Endothelial cell of umbilical vein (primary cell): ENCODE data around the gene GALNT10. TPM values are rescaled to one million over a fixed set of nuclear protein-coding genes. Genes with fewer than 3 reads are reported as not detected.

Source experiments
- BruUV-seq: library from RNA; stranded (reverse); fragments of 400-500 nt; replicated peaks from 2 replicates; lab custom pipeline; 2021; lab: Mats Ljungman, UMichigan
- CTCF ChIA-PET: fragments of 300-600, 350-600 bp; sonication (Branson Sonifier 250); formaldehyde crosslinking; loops from one replicate; lab custom pipeline; 2021; ENCODE audit warnings: antibody characterized with exemption, inconsistent platforms; lab: Charles Lee
- POLR2A ChIA-PET: fragments of 300-600, 350-600 bp; sonication (Branson Sonifier 250); formaldehyde crosslinking; loops from one replicate; lab custom pipeline; 2021; ENCODE audit warnings: antibody characterized with exemption, inconsistent platforms; lab: Charles Lee
- DNase-seq: peaks from one replicate; pipeline ENCODE4 v3.0.0-alpha.2; 2011; ENCODE audit warnings: low read depth, low spot score
- FAIRE-seq: peaks from 2 replicates; lab custom pipeline; 2011; peaks lifted over from hg19 to GRCh38; lab: Jason Lieb, UNC
- H2AFZ ChIP-seq: 2 replicates; pipeline ENCODE4 v1.6.0; 2012; ENCODE audit warnings: low read depth, low read length, control low read depth, inconsistent platforms
- H3K27ac ChIP-seq: 2 replicates; pipeline ENCODE4 v1.5.1; 2011; ENCODE audit warnings: low read depth, mild to moderate bottlenecking, control low read depth, low read length, moderate library complexity; ENCODE audit not compliant: insufficient read depth
- H3K27me3 ChIP-seq, 2 experiments: 2 replicates each; pipeline versions ENCODE4 v1.6.0 to v1.6.1; 2011; ENCODE audit warnings: low read length in 2 of 2, mixed read lengths in 1 of 2; ENCODE audit not compliant: control insufficient read depth in 2 of 2, insufficient read depth in 2 of 2
- H3K36me3 ChIP-seq, 2 experiments: 2 replicates in 1 of 2; 3 replicates in 1 of 2; pipeline ENCODE4 v1.5.1; 2011; ENCODE audit warnings: low read length in 2 of 2, mild to moderate bottlenecking in 1 of 2, moderate library complexity in 1 of 2; ENCODE audit not compliant: control insufficient read depth in 2 of 2, insufficient read depth in 2 of 2; ENCODE audit errors: extremely low read depth in 1 of 2
- H3K4me1 ChIP-seq: 3 replicates; pipeline ENCODE4 v1.5.1; 2011; ENCODE audit warnings: mild to moderate bottlenecking, low read length; ENCODE audit not compliant: control insufficient read depth, insufficient read depth; ENCODE audit errors: extremely low read depth
- H3K4me2 ChIP-seq: 2 replicates; pipeline ENCODE4 v1.6.1; 2011; ENCODE audit warnings: low read length, control low read depth, mixed read lengths; ENCODE audit not compliant: insufficient read depth
- H3K4me3 ChIP-seq, 3 experiments: fragments of 200-600 bp in 1 of 3; sonication (generic), shearing (Covaris generic) in 1 of 3; replicated peaks in 1 of 3; 2 replicates each; pipeline ENCODE4 v1.5.1; 2011 to 2016; ENCODE audit warnings: control low read depth in 3 of 3, low read length in 3 of 3, mild to moderate bottlenecking in 2 of 3, inconsistent platforms in 1 of 3, low read depth in 1 of 3, moderate library complexity in 1 of 3; ENCODE audit not compliant: insufficient read depth in 1 of 3
- H3K79me2 ChIP-seq: 2 replicates; pipeline ENCODE4 v1.6.0; 2012; ENCODE audit warnings: low read length, inconsistent platforms; ENCODE audit not compliant: control insufficient read depth, insufficient read depth
- H3K9ac ChIP-seq: replicated peaks from 2 replicates; pipeline ENCODE3; 2011; ENCODE audit warnings: low read length, control low read depth; ENCODE audit not compliant: insufficient read depth; ENCODE audit errors: extremely low read depth
- H3K9me1 ChIP-seq: replicated peaks from 3 replicates; pipeline ENCODE4 v1.6.0; 2011; ENCODE audit warnings: mild to moderate bottlenecking, low read length; ENCODE audit not compliant: control insufficient read depth, insufficient read depth; ENCODE audit errors: extremely low read depth
- H3K9me3 ChIP-seq: replicated peaks from 2 replicates; pipeline ENCODE4 v1.5.1; 2012; ENCODE audit warnings: low read length, inconsistent platforms; ENCODE audit not compliant: control insufficient read depth, insufficient read depth
- H4K20me1 ChIP-seq: replicated peaks from 2 replicates; pipeline ENCODE3; 2011; ENCODE audit warnings: mild to moderate bottlenecking, low read length; ENCODE audit not compliant: control insufficient read depth, insufficient read depth; ENCODE audit errors: extremely low read depth
- EZH2 ChIP-seq: IDR thresholded peaks from 2 replicates; pipeline ENCODE4 v1.6.1; 2012; ENCODE audit warnings: borderline replicate concordance, low read depth, mild to moderate bottlenecking, moderate library complexity, low read length, inconsistent platforms; ENCODE audit not compliant: severe bottlenecking
- FOS ChIP-seq: IDR thresholded peaks from 2 replicates; pipeline ENCODE4 v1.6.1; 2011; ENCODE audit warnings: mild to moderate bottlenecking, low read length, moderate library complexity, borderline replicate concordance; ENCODE audit not compliant: insufficient read depth
- GATA2 ChIP-seq: IDR thresholded peaks from 2 replicates; pipeline ENCODE4 v1.7.0; 2011; ENCODE audit warnings: low read depth, mild to moderate bottlenecking, moderate library complexity, mixed read lengths, low read length; ENCODE audit not compliant: insufficient read length, insufficient read depth
- JUN ChIP-seq: IDR thresholded peaks from 2 replicates; pipeline ENCODE4 v1.6.1; 2011; ENCODE audit warnings: borderline replicate concordance, low read depth; ENCODE audit not compliant: insufficient read length, insufficient read depth
- MAX ChIP-seq: IDR thresholded peaks from 2 replicates; pipeline ENCODE4 v1.6.1; 2011; ENCODE audit not compliant: insufficient read depth, insufficient read length
- MYC ChIP-seq: IDR thresholded peaks from one replicate; pipeline ENCODE4 v1.6.1; 2011; ENCODE audit warnings: mild to moderate bottlenecking, low read depth, low read length
- POLR2A ChIP-seq: IDR thresholded peaks from 2 replicates; pipeline ENCODE4 v1.6.1; 2012; ENCODE audit warnings: low read depth, mild to moderate bottlenecking, control low read depth, low read length
- POLR2AphosphoS5 ChIP-seq: IDR thresholded peaks from 2 replicates; pipeline ENCODE4 v1.6.1; 2012; ENCODE audit warnings: low read depth, mild to moderate bottlenecking, control low read depth, low read length, moderate library complexity; ENCODE audit not compliant: insufficient read depth
- dilution Hi-C: fragments of 300-500 bp; cut with MboI; formaldehyde crosslinking; loops from one replicate; pipeline ENCODE4 v1.15.0; 2019; ENCODE audit warnings: low sequenced_read_pairs; ENCODE audit not compliant: extremely low pct_ligation_motif_present
- intact Hi-C: fragments of 100-400 bp; cut with micrococcal nuclease; formaldehyde crosslinking; loops from one replicate; pipeline ENCODE4 v1.10.0; 2022
- polyA plus RNA-seq, 4 experiments: library from polyadenylated mRNA; depleted of rRNA in 3 of 4; stranded (reverse) in 3 of 4; unstranded in 1 of 4; fragments of >200 nt; gene quantifications; 2 replicates each; pipeline versions ENCODE4 v1.2.1 to v1.2.3, GENCODE V29; 2011 to 2012; ENCODE audit warnings: missing spikeins in 1 of 4
- total RNA-seq: library from RNA; stranded (reverse); gene quantifications from 2 replicates; pipeline ENCODE4 v1.2.3, GENCODE V29; 2021
- TF ChIP-seq, protein P1 (sequence below), 2 donors: IDR thresholded peaks; 1 replicate in 1 of 2; 2 replicates in 1 of 2; pipeline ENCODE4 v1.5.1; 2011; ENCODE audit warnings: low read length in 2 of 2, mild to moderate bottlenecking in 2 of 2, moderate library complexity in 2 of 2, control low read depth in 1 of 2, inconsistent platforms in 1 of 2, low read depth in 1 of 2; ENCODE audit not compliant: insufficient read depth in 1 of 2; ENCODE audit errors: extremely low read depth in 1 of 2

GALNT10 gene
- total and polyA plus RNA-seq, 2 donors (not counting 3 experiments of a cell fraction or from before 2014, with no cell fraction given) = 70.2 to 77.6 TPM

DNA sequence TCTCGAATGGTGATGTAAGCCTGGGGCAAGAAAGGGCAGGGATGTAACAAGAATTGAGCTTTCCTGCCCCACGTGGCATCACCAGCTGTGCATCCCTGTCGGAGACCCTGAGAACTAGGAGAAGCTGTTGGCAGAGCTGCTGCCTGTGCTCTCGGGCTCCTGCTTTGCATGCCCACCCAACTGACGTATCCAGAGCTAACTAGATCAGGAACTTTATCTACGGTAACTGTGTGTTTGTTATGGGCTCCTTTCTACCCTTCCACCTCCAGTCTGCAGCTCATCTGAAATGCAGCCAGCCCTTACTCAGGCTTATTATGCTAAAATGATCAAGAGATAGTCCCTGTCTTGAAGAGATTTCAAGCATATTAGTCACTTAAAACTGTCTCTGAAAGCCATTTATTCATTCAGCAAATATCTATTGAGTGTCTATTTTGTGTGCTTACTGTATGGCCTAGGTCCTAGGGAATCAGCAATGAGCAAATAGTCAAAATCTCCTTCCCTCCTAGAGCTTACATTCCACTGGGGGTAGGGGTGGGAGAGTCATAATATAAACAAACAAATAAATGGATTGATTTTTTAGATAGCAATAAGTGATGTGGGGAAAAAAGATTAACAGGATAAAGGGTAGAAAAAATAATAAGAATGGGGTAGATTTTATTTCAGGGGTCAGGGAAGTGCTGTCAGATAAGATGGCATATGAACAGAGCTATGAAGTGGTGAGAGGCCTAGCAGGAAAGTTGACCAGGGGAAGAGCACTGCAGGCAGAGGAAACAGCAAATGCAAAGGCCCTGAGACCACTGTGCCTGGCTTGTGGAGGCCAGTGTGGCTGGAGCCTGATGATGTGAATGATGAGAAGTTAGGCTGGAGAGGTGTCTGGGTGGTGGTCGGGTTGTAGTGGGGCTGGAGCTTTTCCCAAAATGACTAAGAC lies 118.2 kb downstream of the GALNT10 start:
- CTCF ChIA-PET = interaction anchor here (0.7 to 1.4 kb wide), 11 partner anchors 9 to 128 kb away, joined by 3 to 7 read pairs (median 3); no protein-coding TSS in a partner anchor
- peak; percentile 45 for DNase-seq
- Histone ChIP-seq H3K9ac (peak overlapping the region; percentile 24), H4K20me1 (no peaks in the 10 kb centered on the region), H3K4me1 (peaks cover 37% of the 10 kb centered on the region), H3K9me3 (no peaks in the 10 kb centered on the region), H3K9me1 (no peaks in the 10 kb centered on the region), H3K27ac (peak overlapping the region; percentile 72), H2AFZ (no peak overlapping the region), H3K4me2 (peak overlapping the region; percentile 61), H3K27me3 (no peaks in the 10 kb centered on the region), H3K4me3 (no peak overlapping the region), H3K36me3 (no peaks in the 10 kb centered on the region), H3K79me2 (no peaks in the 10 kb centered on the region)
- no TSS peak for BruUV-seq
- intact Hi-C loops (loop anchor here (1.0 to 5.0 kb wide), 3 partner anchors 21 to 116 kb away; partner anchors contain the start of gene GALNT10), dilution Hi-C loops (no loop called here)
- TF ChIP-seq MAX = no peak
- TF ChIP-seq JUN = no peak
- no peak for TF ChIP-seq GATA2
- no peak for TF ChIP-seq EZH2
- TF ChIP-seq, protein P1, sequence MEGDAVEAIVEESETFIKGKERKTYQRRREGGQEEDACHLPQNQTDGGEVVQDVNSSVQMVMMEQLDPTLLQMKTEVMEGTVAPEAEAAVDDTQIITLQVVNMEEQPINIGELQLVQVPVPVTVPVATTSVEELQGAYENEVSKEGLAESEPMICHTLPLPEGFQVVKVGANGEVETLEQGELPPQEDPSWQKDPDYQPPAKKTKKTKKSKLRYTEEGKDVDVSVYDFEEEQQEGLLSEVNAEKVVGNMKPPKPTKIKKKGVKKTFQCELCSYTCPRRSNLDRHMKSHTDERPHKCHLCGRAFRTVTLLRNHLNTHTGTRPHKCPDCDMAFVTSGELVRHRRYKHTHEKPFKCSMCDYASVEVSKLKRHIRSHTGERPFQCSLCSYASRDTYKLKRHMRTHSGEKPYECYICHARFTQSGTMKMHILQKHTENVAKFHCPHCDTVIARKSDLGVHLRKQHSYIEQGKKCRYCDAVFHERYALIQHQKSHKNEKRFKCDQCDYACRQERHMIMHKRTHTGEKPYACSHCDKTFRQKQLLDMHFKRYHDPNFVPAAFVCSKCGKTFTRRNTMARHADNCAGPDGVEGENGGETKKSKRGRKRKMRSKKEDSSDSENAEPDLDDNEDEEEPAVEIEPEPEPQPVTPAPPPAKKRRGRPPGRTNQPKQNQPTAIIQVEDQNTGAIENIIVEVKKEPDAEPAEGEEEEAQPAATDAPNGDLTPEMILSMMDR (IDR thresholded peaks at IDR 0.05; ENCODE audit: extremely low read depth in 1 of 2, insufficient read depth in 1 of 2, low read depth in 1 of 2, low read length in 2 of 2) = no peak
- no peak for TF ChIP-seq POLR2AphosphoS5
- TF ChIP-seq FOS = no peak
- no peak for TF ChIP-seq MYC
- TF ChIP-seq POLR2A = no peak
- POLR2A ChIA-PET = interaction anchor here (1.2 to 1.5 kb wide), 2 partner anchors 12 to 118 kb away, joined by 3 to 4 read pairs; partner anchors contain the start of gene GALNT10
- peak; percentile 4 for FAIRE-seq
